NOMO-1 treated with DMSO at 0.1 percent for 48 hours (cell line): ENCODE measurements around the gene DBX2.
"Not testable (repeated sequence)": the region's sequence is repeated elsewhere in the genome, so short reads cannot be mapped to it uniquely, and the experiment has no call there.

ENCODE experiments used
- DNase-seq: peaks from one replicate; lab custom pipeline; 2025; ENCODE audit not compliant: unreplicated experiment; lab: John Stamatoyannopoulos, UW

DBX2 gene

DNA sequence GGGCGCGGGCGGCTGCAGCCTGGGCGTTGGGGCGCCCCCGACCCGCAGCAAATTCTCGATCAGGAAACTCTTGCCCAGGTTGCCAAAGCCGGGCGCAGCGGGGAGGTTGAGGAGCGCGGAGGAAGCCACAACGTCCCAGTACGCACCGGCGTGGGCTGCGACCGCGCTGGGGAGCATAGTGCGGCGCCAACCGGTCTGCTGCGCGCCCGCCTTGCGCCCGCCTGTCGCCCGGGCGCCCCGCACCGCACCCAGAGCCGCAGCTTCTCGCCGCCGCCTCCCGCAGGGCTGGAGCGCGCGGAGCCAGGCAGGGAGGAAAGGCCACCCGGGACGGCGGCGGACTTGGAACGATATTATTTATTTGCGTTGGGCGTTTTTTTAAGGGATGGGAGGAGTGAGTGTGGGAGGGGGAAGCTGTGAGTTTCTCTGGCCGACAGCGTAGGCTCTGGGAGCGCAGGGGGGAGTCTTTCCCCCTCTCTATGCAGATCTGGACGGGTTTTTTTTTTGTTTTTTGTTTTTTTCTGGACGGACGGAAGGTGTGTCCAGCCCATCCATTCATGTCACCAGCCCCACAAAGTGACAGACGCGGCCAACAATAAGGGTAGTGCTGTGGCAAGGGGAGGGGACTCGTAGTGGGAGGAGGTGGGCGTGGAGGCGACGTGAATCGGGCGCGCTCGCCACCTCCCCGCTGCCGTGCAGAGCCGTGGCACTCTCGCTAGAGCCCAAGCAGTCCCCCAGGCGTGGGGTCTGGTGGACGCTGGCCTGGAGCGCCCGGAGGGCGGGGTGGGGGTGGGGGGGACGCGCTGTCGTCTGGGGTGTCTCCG is at the start of gene DBX2:
DBX2 (minus strand) TSS at position 349 of the 821 bp plus-strand sequence; CDS start at position 177, 172 bp downstream.
- DNase-seq = no peak

DNA sequence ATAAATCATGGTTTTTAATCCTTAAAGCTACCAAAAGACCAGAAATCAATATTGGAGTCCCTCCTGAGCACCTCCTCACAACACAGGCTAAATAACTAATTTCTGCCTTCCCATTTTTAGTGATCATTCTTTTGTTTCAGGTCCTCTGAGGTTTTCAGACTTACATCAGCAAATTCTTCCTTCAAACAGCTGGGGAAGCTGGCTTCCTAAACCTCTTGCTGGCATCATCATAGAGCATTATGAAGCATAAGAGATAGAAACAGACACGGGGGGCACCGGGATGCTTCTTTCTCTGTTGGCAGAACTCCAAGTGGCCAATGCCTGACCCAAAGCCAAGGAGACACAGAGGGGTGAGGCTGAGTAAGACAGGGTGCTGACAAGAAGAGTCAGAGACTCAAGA is 47.9 kb upstream of the DBX2 start:
- DNase-seq = no peak

DNA sequence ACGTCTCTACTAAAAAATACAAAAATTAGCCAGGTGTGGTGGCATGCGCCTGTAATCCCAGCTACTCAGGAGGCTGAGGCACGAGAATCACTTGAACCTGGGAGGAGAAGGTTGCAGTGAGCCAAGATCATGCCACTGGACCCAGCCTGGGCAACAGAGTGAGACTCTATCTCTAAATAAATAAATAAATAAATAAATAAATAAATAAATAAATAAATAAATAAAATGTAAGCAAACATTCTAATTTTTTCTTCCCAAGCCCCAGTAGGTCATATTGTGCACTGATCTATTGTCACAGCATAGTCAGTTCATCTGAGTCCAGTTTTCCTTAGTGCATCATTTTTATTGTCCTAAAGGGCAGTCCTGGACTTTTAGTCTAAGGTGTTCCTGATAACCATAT is 44.5 kb upstream of the DBX2 start:
- DNase-seq = not testable (repeated sequence)

DNA sequence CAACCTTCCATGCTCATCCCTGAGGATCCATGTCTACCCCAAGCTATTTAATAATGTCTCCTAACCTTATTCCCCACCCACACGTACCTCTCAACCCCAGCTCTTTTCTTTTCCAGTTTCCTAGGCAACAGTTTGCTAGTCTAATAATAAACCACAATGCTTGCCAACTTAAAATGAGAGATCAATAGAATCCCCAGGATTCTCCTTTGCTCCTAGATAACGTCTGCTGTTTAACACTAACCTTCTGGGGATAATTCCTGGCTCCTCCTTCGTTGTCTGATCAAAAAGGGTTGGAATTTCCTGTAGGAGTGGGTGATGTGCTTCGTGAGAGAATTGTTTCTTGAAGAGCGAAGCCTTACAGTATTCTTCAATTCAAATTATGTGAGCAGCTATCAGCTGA is 42.2 kb upstream of the DBX2 start:
- no peak for DNase-seq

DNA sequence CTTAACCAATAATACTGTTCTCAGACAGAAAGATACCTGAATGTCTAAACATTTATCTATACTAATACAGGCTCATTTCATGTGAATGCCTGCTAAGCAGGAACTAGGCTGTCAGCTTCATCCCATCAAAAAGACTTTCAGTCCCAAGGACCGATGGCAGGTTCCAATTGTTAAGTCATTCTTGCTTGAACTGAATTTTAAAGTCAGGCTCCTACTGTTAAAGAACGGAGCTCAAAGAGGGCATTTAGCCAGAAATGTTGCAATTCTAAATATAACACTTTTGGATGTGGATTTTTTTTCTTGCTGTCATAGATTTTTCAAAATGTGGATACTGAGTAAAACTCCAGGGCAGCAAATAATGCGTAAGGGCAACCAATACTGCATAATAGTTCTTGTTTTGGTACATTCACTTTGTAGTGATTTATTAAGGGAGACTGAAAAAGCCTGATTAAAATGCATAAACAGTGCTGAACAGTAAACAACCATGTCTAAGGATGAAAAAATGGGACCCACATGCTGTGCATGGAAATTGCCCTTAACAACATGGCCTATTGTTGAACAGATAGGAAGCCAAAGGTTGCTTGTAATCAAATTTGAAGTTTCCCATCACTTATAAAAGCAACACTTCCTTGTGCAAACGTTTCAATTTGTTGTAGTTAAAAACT is 38.6 kb upstream of the DBX2 start:
- DNase-seq = no peak

DNA sequence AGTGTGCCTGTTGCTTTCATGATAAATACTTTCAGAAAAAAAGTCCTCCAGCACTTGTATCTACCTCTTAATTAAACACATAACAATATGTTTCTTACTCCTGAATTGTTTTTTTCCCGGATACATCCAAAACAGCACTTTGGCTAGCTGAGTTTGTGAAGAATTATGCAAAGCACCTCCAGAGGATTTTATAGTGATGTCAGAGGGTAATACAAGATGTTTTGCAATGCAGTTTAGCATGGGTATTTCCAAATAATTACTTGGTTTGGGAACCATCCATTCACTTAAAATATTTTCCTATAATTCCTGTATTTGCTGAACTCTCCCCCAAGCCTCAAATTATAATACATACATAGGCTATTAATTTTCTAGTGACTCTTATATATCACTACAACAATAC is 37.7 kb upstream of the DBX2 start:
- DNase-seq = no peak

DNA sequence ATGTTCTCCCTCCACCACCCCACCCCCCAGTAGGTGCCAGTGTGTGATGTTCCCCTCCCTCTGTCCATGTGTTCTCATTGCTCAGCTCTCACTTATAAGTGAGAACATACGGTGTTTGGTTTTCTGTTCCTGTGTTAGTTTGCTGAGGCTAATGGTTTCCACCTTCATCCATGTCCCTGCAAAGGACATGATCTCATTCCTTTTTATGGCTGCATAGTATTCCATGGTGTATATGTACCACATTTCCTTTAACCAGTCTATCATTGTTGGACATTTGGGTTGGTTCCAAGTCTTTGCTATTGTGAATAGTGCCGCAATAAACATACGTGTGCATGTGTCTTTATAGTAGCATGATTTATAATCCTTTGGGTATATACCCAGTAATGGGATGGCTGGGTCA is 33.3 kb upstream of the DBX2 start:
- DNase-seq = not testable (repeated sequence)

DNA sequence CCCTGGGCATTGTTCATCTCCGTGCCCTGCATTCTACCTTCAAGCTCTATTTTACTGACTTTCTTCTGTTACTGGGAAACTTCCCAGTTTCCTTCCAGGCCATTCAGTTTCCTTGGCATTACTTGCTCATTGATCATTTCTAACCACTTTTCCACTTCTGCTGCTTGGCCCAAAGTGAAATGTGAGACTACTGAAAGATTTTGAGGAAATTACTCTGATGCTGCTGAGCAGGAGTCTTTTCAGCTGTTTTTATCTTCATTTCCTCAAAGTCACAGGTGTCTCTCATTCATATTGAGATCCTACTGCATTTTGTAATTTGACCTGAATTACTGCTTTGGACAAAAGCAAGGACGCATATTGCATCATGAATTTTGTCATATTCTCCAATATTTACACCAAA is 26.4 kb upstream of the DBX2 start:
- no peak for DNase-seq

DNA sequence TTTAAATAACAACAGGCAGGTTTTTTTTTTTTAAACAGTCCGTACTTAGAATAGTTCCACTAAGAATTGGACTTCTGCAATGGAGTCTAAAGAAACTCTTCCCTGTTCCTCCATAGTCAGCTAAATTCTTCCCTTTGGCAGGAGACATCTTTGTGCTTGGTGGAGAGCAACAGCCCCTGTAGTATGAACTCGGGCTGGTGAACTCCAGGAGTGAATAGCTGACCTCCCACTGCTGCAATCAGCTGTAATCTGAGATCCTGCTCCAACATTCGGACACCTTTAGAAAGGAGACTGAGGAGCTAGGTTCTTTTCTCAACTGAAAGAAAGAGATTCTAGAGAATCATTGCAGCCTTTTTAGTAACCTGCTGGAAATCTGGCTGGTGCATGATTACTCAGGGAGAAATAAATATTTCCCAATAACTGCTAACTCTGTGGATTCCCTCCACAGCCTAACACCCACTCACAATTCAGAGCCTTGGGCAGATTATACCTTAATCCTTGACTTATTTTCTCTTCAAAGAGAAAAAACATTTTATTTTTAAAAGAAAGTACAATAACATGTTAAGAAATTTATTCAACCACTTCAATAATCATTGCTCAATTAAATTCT is 25.6 kb upstream of the DBX2 start:
- no peak for DNase-seq

DNA sequence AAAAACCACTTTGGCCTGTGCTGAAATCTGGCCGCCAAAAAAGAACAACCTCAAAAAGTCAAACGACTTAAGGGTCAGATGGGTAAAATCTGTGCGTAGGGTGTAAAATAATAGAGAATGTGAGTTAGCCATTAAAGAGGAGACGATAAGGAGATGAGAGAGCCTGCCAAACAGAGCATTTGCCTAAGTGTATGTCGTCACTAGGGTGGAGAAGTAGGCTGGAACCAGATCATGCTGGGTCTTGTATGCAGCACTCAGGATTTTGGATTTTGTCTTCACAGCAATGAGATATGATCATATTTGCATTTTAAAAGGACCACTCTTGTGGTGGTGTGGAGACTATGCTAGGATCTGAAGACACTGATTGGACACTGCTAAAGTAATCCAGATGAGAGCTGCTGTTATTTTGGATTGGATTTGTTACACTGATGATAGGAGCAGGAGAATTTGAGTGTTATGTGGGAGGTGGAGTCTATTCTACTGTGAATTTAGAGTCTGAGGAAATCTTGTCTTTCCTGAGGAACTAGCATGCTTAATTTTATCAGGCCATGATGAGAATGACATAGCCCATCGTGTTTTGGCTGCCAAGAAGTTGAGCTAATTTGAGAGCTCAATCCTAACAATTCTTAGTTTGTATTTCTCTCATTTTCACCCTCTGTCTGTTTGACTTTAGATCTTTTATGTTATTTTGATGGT is 24.8 kb upstream of the DBX2 start:
- DNase-seq = no peak

DNA sequence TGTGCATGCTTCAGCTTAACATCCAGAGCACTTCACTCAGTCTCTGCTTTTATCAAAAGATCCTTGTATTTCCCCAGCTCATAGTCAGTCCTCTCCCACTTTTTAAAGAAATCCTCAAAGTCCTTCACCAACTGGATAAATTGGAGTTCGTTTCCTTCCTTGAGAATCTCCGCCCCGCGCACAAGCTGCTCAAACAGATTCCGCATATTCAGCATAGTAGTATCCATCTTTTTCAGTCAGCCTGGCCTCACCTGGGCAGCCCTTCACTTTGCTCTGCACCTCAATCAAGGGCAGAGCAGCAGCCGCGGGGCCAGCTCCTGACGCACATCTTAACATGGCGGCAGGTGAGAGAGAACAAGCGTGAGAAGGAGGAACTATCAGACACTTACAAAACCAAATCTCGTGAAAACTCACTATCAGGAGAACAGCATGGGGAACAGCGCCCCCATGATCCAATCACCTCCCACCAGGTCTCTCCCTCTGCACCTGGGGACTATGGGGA is 14.3 kb upstream of the DBX2 start:
- DNase-seq = no peak

DNA sequence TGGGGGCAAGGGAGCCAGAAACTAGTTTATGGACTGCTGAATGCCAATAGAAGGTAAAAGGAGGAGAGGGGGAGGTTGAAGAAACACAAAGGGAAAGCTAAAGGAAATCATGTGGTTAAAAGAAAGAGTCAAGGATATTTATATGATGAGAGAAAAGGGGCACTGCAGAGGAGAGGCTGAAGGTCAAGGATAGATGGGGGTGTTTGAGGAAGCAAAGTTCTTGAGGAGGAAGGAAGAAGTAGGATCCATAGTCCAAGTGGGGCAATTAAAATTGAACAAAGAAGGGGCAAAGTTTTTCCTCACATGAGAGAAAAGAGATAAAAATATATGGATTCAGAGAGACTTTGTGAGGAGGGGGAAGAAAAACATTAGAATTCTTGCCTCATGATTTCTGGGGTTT is 10.1 kb upstream of the DBX2 start:
- DNase-seq = no peak

DNA sequence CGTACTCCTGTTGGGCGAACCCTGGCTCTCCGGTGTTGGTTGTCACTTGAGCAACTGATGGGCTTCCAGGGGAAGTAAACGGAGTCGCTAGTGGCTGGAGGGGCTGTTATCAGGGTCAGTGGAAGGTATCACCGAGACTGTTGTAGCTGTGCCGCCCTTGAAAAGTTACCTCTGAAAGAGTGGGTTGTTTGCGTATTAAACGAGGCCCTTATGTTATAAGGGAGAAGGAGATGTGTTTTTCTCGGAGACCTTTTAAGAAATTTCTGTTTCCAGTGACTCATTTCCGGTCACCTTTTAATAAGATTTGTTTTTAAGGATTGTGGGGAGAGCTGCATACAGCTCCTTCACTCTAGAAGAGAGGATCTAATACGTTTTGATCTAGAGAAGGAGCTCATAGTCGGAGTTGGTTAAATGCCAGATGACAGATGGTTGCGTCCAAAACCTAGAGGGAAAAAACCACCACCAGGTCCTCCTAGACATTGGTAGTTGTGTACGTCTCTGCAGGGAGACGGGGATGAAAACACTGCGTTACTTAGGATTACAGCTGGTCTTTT is 750 bp upstream of the DBX2 start:
- no peak for DNase-seq

DNA sequence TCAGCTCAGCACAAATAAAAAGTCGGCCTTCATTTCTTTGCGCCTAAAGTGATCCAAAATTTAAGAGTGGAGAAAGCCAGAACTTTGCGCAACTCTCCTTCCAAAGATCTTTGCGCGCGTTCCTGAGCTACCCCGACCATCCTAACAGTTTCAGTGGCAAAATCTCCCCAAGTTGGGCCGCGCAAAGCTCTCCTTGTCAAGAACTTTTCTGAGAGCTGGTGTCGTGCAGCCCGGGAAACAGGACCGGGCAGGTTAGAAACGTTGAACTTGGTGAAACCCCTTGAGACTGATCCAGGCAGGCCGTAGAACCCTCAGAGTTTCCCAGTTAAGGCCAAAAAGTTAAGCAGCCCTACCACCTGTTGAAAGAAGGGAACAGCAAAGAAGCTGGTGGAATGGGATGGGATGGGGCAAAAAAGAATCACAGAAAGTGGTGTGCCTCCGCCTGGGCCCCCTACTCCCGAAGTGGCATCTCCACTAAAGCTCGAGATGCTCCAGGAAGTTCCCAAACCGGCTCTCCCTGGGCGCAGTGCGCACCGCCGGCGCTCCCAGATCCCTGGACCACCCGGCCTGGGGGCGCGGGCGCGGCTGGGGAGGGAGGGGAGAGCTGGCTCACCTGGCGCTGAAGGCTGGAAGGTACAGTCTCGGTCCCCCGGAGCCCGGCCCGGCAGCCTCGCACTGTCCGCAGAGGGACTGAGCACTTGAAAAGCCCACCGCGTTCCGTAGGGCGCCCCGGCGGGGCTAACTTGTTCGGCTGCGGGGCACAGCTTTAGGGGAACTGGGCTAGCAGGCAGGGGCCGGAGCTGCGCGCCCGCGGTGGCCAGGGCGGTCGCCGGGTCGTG is 768 bp downstream of the DBX2 start:
- no peak for DNase-seq

DNA sequence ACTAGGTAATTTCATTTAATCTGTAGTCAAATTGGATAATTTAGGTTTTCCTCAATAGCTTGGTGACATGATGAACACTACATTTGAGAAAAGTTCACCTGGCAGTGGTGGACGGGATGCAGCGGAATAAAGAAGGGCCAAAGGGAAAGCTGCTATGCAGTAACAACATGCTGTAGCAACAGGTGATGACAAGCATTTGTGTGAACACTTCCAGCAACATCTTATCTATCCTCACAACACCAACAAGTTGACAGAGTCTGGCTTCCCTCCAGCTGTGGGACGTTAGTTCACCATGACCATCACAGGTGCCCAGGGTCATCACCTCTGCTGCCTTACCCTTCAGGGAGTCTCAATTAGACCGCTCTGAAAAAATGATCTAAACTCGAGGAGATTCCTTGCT is 8.3 kb downstream of the DBX2 start:
- DNase-seq = no peak

DNA sequence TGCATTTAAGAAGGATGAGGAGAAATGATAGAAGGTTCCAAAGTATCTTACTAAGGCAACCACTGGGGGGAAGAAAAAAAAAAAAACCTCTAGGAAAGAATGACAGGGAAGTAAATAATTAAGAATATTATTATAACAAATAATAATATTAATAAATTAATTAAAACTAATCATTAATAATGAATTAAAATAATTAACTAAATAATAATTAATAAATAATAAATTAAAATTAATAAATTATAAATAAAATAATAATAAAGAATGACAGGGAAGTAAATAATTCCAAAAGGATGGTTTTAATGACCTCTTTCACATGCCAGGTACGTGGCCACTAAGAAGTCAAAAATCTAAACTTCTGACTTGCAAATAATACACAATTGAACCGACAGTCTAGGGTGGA is 9.9 kb downstream of the DBX2 start:
- no peak for DNase-seq

DNA sequence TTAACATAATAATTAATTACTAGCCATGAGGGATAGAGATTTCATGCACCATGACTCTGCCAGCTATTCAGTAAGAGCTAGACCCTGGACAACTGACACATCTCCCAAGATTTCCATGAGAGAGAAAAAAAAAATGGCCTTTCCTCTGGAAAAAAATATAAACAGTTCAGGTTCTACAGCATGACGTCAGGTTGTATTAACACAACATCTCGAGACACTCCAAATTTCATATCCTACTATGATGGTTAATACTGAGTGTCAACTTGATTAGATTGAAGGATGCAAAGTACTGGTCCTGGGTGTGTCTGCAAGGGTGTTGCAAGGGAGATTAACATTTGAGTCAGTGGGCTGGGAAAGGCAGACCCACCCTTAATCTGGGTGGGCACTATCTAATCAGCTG is 11.1 kb downstream of the DBX2 start:
- no peak for DNase-seq

DNA sequence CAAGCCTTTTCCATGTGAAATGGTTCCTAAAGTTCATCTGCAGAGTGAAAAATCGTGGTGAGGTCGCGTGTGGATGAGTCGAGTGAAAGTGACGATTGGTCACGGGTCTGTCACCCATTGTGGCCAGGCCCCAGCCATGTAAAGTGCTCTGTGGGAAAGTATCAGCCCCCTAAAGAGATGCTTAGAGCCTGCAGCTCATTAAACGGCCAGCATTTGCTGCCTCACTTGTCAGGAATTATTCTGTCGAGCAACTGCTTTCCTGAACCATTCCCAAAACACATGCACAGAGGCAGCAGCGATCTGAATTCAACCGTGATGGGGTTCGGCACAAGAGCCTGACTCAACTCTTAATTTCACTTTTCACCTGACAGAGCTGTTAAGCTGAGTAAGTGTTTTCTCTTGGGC is 16.0 kb downstream of the DBX2 start:
- no peak for DNase-seq

DNA sequence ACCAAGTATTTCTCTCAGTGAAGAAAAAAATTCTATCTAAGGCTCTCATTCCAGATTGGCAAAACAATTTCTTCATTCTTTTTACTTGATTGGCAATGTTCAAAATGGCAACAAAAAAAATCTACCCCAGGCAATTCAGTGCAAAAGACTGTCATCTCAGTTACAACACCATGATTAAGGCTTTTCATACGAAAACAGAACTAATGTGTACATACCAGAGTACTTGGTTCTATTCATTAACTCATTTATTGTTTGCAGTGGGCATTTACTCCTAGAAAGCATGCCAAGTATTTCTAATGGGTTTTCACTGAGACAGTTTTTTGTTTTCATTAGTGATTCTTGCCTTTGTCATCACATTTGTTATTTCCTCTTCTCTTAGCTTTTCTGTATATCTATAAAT is 33.0 kb downstream of the DBX2 start:
- no peak for DNase-seq

DNA sequence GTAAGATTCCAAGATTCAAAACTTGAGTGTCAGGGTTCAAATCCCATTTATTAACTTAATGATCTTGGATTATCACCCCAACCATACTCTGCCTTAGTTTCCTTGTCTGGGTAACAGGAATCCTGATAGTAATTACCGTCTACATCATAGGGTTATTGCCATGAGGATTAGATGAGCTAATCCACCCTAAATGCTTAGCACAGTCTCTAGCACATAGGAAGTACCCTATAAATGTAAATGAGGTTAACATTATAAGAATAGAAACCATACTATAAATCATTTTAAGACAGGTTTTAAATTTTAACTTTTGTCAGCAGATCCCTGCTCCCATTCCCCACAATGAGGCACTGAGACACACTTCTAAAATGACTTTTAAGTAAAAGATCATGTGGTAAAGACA is 36.5 kb downstream of the DBX2 start:
- DNase-seq = no peak
